Forelimb muscle (tissue), 1 donor: ENCODE data around the gene ZNF568. TPM values are rescaled to one million over a fixed set of nuclear protein-coding genes. Genes with fewer than 3 reads are reported as not detected.

ENCODE experiments used
- DNase-seq: peaks from one replicate; pipeline ENCODE4 v3.0.0-alpha.2; 2013; ENCODE audit warnings: low read depth
- polyA plus RNA-seq: library from polyadenylated mRNA; unstranded; fragments of 120-200 nt; gene quantifications from one replicate; pipeline ENCODE4 v1.2.1, GENCODE V29; 2013; ENCODE audit not compliant: insufficient read length

The ZNF568 gene
- polyA plus RNA-seq, 1 donor: 40.2 TPM

- DNase-seq: no peak
Observed at GRCh38 chr19:36997843-36998235, 81.7 kb downstream of the ZNF568 start.

DNA sequence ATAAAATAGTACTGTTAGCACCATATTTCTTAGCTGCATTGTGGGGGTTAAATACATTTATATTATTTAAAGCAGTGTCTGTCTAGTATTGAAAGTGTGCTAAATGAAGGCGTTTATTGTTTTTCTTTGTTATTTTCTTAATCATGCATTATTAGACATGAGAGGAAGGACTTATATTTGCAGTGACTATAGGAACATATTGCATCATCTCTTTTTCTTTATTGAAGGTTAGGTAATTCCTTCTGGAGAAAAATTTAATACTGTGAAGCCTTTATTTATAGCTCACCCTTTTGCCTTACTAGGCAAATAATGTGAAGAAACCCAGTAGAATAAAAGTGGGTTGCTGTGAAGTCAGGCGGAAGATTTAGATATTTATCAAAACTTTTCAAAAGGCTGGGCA is 83.2 kb downstream of the ZNF568 start:
- DNase-seq: no peak

DNA sequence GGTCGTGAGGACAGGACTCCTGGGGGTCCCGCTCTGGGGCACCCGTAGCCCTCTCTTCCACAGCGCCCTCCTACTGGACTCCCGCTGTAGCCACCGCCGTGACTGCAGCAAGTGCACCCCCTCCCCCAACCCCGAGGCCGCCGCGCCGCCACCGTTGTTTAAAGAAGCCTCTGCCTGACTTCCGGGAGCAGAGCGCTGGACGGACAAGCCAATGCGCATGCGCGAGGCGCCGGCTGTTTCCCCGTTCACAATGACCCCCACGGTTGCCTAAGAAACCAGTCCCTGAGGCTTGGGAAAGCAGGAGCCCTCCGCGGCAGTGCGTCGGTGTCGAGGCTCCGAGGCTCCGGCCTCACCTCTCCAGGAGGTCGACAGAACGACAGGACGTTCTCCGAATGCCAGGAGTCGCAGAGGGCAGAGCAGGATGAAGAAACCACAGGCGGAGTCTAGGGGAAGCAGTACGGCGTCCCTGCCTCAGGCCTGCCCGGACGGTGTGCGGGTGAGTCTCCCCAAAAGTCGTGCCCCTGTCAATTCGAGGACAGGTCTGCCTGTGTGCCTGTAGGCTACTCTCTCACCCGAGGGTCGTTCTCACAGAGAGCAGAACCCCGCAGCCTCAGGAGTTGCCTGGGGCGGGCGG is 91.6 kb downstream of the ZNF568 start:
- DNase-seq: peak; percentile 48

GRCh38 chr19:37009871-37010270 is 93.7 kb downstream of the ZNF568 start:
- DNase-seq: no peak

DNA sequence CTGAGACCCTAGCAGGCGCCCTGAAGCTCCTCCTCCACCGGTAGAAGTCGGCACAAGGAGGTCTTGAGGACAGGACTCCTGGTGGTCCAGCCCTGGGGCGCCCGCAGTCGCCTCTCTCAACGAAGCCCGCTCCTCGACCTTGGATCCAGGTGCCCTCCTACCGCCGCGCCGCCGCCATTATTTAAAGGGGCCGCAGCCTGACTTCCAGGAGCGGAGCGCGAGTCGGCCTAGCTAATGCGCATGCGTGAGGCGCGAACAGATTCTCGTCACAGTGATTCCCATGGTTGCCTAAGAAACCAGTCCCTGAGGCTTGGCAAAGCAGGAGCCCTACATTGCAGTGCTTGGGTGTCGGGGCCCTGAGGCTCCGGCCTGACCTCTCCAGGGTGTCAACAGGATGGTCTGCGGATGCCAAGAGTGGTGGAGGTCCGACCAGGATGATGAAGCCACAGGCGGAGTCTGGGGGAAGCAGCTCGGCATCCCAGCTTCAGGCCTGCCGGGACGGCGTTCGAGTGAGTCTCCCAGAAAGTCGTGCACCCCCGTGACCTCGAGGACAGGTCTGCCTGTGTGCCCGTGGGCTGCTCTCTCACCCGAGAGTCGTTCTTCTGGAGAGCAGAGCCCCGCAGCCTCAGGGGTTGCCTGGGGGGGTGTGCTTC is 96.1 kb downstream of the ZNF568 start:
- no peak for DNase-seq

DNA sequence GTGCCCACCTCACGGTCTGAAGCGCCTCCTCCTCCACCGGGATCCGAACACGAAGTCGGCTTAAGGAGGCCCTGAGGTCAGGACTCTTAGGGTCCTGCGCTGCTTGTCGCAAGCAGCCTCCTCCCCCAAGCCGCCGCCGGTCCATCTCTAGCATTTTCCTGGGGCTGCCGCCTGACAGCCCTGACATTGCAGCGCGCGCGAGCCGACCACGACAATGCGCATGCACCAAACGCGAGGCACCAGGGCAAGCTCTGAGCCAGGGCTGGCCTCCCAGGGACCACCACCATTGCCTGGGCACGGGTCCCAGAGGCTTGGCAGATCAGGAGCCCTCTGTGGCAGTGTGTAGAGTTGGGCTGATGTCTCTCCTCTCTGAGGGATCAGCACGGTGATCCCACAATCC is 98.3 kb downstream of the ZNF568 start:
- DNase-seq: no peak

DNA sequence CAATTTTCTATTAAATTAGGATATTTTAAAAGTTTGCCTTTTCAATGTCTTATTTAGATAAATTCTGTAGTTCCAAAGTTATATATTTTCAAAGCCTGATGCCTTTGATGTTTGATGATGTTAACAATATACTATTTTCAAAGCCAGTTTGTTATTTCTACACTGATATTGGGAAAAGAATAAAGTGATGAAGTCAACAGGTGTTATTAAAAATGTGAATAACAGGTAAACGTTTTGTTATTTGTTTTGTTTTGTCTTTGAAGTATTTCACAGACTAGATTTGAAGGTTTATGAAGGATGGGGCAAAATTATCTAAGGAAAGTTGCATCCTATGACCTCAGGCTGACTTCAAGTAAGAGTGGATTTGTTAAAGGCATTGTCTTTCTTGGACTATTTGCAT is 129.0 kb downstream of the ZNF568 start:
- DNase-seq: no peak

Other genes starting within 250 kb of the ZNF568 start
- 10.4 TPM for gene ZNF461, start 249.5 kb upstream of the ZNF568 start, polyA plus RNA-seq
- gene ZNF567, start 228.7 kb upstream of the ZNF568 start, polyA plus RNA-seq: 6.8 TPM
- gene ZNF850, start 143.5 kb upstream of the ZNF568 start, polyA plus RNA-seq: 1.1 TPM
- 7.4 TPM for gene ZNF790, start 77.9 kb upstream of the ZNF568 start, polyA plus RNA-seq
- 8.8 TPM for gene ZNF345, start 65.5 kb upstream of the ZNF568 start, polyA plus RNA-seq
- gene ZNF829, start within 50 bp of the ZNF568 start, polyA plus RNA-seq: 3.8 TPM
- gene ZNF420, start 162.1 kb downstream of the ZNF568 start, polyA plus RNA-seq: 12.8 TPM